CD14-positive monocyte (primary cell): ENCODE results near the gene TMEM243. TPM values are rescaled to one million over a fixed set of nuclear protein-coding genes. Genes with fewer than 3 reads are reported as not detected.

Experiments
- DNase-seq, 3 donors: peaks; one replicate each; pipeline ENCODE4 v3.0.0-alpha.2; 2011 to 2022
- H2AFZ ChIP-seq: 2 replicates; pipeline ENCODE4 v1.6.0; 2012; ENCODE audit warnings: mild to moderate bottlenecking, low read depth, low read length, inconsistent platforms; ENCODE audit not compliant: insufficient read depth, poor library complexity, severe bottlenecking
- H3K27ac ChIP-seq, 2 donors: 1 replicate in 1 of 2; 2 replicates in 1 of 2; pipeline ENCODE4 v1.5.1; 2012 to 2013; ENCODE audit warnings: low read length in 2 of 2, control low read depth in 1 of 2, inconsistent platforms in 1 of 2, low read depth in 1 of 2, mild to moderate bottlenecking in 1 of 2
- H3K27me3 ChIP-seq, 2 donors: one replicate each; pipeline versions ENCODE4 v1.6.0 to v1.6.1; 2011 to 2013; ENCODE audit warnings: low read length in 2 of 2; ENCODE audit not compliant: control insufficient read depth in 2 of 2, insufficient read depth in 2 of 2
- H3K36me3 ChIP-seq, 2 donors: replicated peaks in 1 of 2; 1 replicate in 1 of 2; 2 replicates in 1 of 2; pipeline versions ENCODE4 v1.5.1 to v1.6.1; 2012 to 2013; ENCODE audit warnings: low read length in 2 of 2, control low read depth in 1 of 2, inconsistent platforms in 1 of 2, mild to moderate bottlenecking in 1 of 2; ENCODE audit not compliant: insufficient read depth in 2 of 2, control insufficient read depth in 1 of 2
- H3K4me1 ChIP-seq, 2 donors: 1 replicate in 1 of 2; 2 replicates in 1 of 2; pipeline versions ENCODE4 v1.5.1 to v1.6.1; 2012 to 2013; ENCODE audit warnings: low read length in 2 of 2, control low read depth in 1 of 2, inconsistent platforms in 1 of 2, mild to moderate bottlenecking in 1 of 2, moderate library complexity in 1 of 2; ENCODE audit not compliant: insufficient read depth in 2 of 2, control insufficient read depth in 1 of 2
- H3K4me2 ChIP-seq: replicated peaks from 2 replicates; pipeline ENCODE3; 2012; ENCODE audit warnings: low read length, moderate library complexity, mild to moderate bottlenecking; ENCODE audit not compliant: poor library complexity, severe bottlenecking; ENCODE audit errors: extremely low read depth
- H3K4me3 ChIP-seq, 3 experiments: fragments of 200-600 bp in 1 of 3; sonication (generic) in 1 of 3; replicated peaks in 1 of 3; 1 replicate in 2 of 3; 2 replicates in 1 of 3; pipeline ENCODE4 v1.5.1; 2011 to 2013; ENCODE audit warnings: low read length in 3 of 3, mild to moderate bottlenecking in 3 of 3, control low read depth in 2 of 3, low read depth in 2 of 3, inconsistent platforms in 1 of 3, moderate library complexity in 1 of 3
- H3K79me2 ChIP-seq: 2 replicates; pipeline ENCODE4 v1.6.0; 2012; ENCODE audit warnings: mild to moderate bottlenecking, control low read depth, inconsistent platforms, low read length, moderate library complexity; ENCODE audit not compliant: insufficient read depth
- H3K9ac ChIP-seq: 2 replicates; pipeline ENCODE4 v1.6.0; 2017; ENCODE audit warnings: low read length, mild to moderate bottlenecking; ENCODE audit not compliant: insufficient read depth, poor library complexity, severe bottlenecking
- H3K9me3 ChIP-seq, 2 donors: replicated peaks in 1 of 2; 1 replicate in 1 of 2; 2 replicates in 1 of 2; pipeline versions ENCODE4 v1.5.1 to v1.6.1; 2012 to 2013; ENCODE audit warnings: low read length in 2 of 2, control low read depth in 1 of 2; ENCODE audit not compliant: control insufficient read depth in 1 of 2, insufficient read depth in 1 of 2
- H4K20me1 ChIP-seq: 2 replicates; pipeline ENCODE4 v1.6.0; 2012; ENCODE audit warnings: mild to moderate bottlenecking, low read length, control low read depth, moderate library complexity; ENCODE audit not compliant: insufficient read depth
- H3K27ac Mint-ChIP-seq, 7 donors: one replicate each; pipeline ENCODE4 v1.8.0; 2020; ENCODE audit warnings: mild to moderate bottlenecking in 7 of 7, mixed read lengths in 7 of 7, moderate library complexity in 6 of 7, inconsistent platforms in 2 of 7
- H3K27me3 Mint-ChIP-seq, 3 donors: one replicate each; pipeline ENCODE4 v1.8.0; 2021 to 2022; ENCODE audit warnings: low read depth in 3 of 3, mild to moderate bottlenecking in 3 of 3, mixed read lengths in 3 of 3, moderate library complexity in 3 of 3, inconsistent platforms in 1 of 3
- H3K36me3 Mint-ChIP-seq, 2 donors: one replicate each; pipeline ENCODE4 v1.8.0; 2020; ENCODE audit warnings: mixed read lengths in 2 of 2, inconsistent platforms in 1 of 2, mild to moderate bottlenecking in 1 of 2
- H3K4me1 Mint-ChIP-seq: one replicate; pipeline ENCODE4 v1.8.0; 2020; ENCODE audit warnings: mild to moderate bottlenecking, mixed read lengths
- H3K4me3 Mint-ChIP-seq, 2 donors: one replicate each; pipeline ENCODE4 v1.8.0; 2020; ENCODE audit warnings: mild to moderate bottlenecking in 2 of 2, mixed read lengths in 2 of 2, moderate library complexity in 1 of 2
- H3K9me3 Mint-ChIP-seq, 7 donors: one replicate each; pipeline ENCODE4 v1.8.0; 2020 to 2022; ENCODE audit warnings: mixed read lengths in 7 of 7, mild to moderate bottlenecking in 6 of 7, moderate library complexity in 6 of 7, inconsistent platforms in 2 of 7
- WGBS: methylation state at CpG from one replicate; pipeline ENCODE4 v1.1.5; 2013; ENCODE audit warnings: missing lambda C conversion rate; ENCODE audit not compliant: insufficient coverage; 5-methylcytosine and 5-hydroxymethylcytosine counted together
- intact Hi-C, 2 donors: fragments of 100-400 bp; cut with micrococcal nuclease; formaldehyde crosslinking; loops; one replicate each; pipeline versions ENCODE4 v1.15.0 to v1.15.1; 2023
- polyA plus RNA-seq, 3 donors: library from polyadenylated mRNA; depleted of rRNA in 1 of 3; unstranded in 2 of 3; stranded (reverse) in 1 of 3; fragments of 300-500 nt in 2 of 3; fragments of >200 nt in 1 of 3; fragmentation: Illumina TruSeq in 2 of 3; gene quantifications; 1 replicate in 2 of 3; 2 replicates in 1 of 3; pipeline ENCODE4 v1.2.3, GENCODE V29; 2012 to 2021
- TF ChIP-seq, protein P1 (sequence below): fragments of 200-600 bp; IDR thresholded peaks from one replicate; pipeline ENCODE4 v1.8.0; 2022; ENCODE audit warnings: antibody characterized with exemption, mild to moderate bottlenecking

TMEM243 gene
- polyA plus RNA-seq, 3 donors: 24.9 to 43.8 (median 30.8) TPM

DNA sequence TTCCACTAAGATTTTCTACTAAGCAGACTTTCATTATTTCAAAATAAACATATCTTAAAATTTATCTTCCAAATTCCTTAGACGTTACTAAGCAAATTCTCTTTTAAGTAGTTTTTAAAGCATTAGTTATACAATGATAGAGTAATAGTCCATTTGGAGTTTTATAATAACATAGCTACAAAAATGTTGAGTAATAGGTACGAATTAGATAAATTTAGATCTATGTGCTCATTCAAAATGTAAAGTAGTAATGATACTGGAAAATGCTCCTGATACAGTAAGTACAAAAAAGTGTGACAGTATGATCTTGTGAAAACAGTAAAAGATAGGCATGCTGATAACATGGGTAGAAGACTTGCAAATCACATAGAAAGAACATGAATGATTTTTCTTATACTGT lies 62.8 kb downstream of the TMEM243 start:
- H3K27ac Mint-ChIP-seq: no peak overlapping the region
- H3K4me2 ChIP-seq: no peak overlapping the region
- H3K9me3 Mint-ChIP-seq: no peaks in the 10 kb centered on the region
- H3K36me3 ChIP-seq: peaks cover 2 to 29% of the 10 kb centered on the region in 2 donors
- H3K9me3 ChIP-seq: no peaks in the 10 kb centered on the region
- H4K20me1 ChIP-seq: peaks cover 71% of the 10 kb centered on the region
- peaks cover 0 to 2% (median 0%) of the 10 kb centered on the region in 3 donors for H3K27me3 Mint-ChIP-seq
- H3K79me2 ChIP-seq: peaks cover 88% of the 10 kb centered on the region
- DNase-seq: no peak
- no peak overlapping the region for H3K9ac ChIP-seq
- TF ChIP-seq, protein P1, sequence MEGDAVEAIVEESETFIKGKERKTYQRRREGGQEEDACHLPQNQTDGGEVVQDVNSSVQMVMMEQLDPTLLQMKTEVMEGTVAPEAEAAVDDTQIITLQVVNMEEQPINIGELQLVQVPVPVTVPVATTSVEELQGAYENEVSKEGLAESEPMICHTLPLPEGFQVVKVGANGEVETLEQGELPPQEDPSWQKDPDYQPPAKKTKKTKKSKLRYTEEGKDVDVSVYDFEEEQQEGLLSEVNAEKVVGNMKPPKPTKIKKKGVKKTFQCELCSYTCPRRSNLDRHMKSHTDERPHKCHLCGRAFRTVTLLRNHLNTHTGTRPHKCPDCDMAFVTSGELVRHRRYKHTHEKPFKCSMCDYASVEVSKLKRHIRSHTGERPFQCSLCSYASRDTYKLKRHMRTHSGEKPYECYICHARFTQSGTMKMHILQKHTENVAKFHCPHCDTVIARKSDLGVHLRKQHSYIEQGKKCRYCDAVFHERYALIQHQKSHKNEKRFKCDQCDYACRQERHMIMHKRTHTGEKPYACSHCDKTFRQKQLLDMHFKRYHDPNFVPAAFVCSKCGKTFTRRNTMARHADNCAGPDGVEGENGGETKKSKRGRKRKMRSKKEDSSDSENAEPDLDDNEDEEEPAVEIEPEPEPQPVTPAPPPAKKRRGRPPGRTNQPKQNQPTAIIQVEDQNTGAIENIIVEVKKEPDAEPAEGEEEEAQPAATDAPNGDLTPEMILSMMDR: no peak
- no peak overlapping the region for H3K4me3 ChIP-seq
- WGBS: no CpG with 5 or more reads among the region's 2 CpGs
- no peaks in the 10 kb centered on the region for H3K27me3 ChIP-seq
- intact Hi-C loops: loop anchor here (10.0 kb wide), 2 partner anchors 58 to 718 kb away; partner anchors contain the start of genes TMEM243 (in 2 of the 2), DBF4 (in 1 of the 2) and SLC25A40 (in 1 of the 2)
- H3K27ac ChIP-seq: peak overlapping the region in 1 of 2 donors; percentile 46
- no peak overlapping the region for H3K4me3 Mint-ChIP-seq
- peaks cover 33% of the 10 kb centered on the region for H3K4me1 Mint-ChIP-seq
- H3K36me3 Mint-ChIP-seq: peaks cover 8 to 12% of the 10 kb centered on the region in 2 donors
- no peak overlapping the region for H2AFZ ChIP-seq
- H3K4me1 ChIP-seq: peaks cover 13 to 23% of the 10 kb centered on the region in 2 donors

- TF ChIP-seq, protein P1: no peak
- Mint-ChIP-seq H3K9me3 (no peaks in the 10 kb centered on the region), H3K4me1 (peaks cover 36% of the 10 kb centered on the region), H3K27me3 (peaks cover 0 to 2% (median 0%) of the 10 kb centered on the region in 3 donors), H3K27ac (no peak overlapping the region), H3K4me3 (no peak overlapping the region), H3K36me3 (peaks cover 8 to 12% of the 10 kb centered on the region in 2 donors)
- Histone ChIP-seq H3K9me3 (no peaks in the 10 kb centered on the region), H3K4me2 (no peak overlapping the region), H4K20me1 (peaks cover 64% of the 10 kb centered on the region), H3K9ac (no peak overlapping the region), H3K27ac (no peak overlapping the region), H3K27me3 (no peaks in the 10 kb centered on the region), H3K36me3 (peaks cover 2 to 24% of the 10 kb centered on the region in 2 donors), H3K4me3 (no peak overlapping the region), H2AFZ (no peak overlapping the region), H3K4me1 (peaks cover 17 to 27% of the 10 kb centered on the region in 2 donors), H3K79me2 (peaks cover 80% of the 10 kb centered on the region)
- WGBS: no CpG with 5 or more reads among the region's 3 CpGs
- no peak for DNase-seq
- intact Hi-C loops: loop anchor here (10.0 kb wide), 2 partner anchors 59 to 719 kb away; partner anchors contain the start of genes TMEM243 (in 2 of the 2), DBF4 (in 1 of the 2) and SLC25A40 (in 1 of the 2)
Measured at GRCh38 chr7:87155788-87156187, 63.7 kb downstream of the TMEM243 start.
